Measurements from ENCODE around the gene PRDM10.
"Not testable (repeated sequence)": the region's sequence is repeated elsewhere in the genome, so short reads cannot be mapped to it uniquely, and the experiment has no call there.

PRDM10 gene

DNA sequence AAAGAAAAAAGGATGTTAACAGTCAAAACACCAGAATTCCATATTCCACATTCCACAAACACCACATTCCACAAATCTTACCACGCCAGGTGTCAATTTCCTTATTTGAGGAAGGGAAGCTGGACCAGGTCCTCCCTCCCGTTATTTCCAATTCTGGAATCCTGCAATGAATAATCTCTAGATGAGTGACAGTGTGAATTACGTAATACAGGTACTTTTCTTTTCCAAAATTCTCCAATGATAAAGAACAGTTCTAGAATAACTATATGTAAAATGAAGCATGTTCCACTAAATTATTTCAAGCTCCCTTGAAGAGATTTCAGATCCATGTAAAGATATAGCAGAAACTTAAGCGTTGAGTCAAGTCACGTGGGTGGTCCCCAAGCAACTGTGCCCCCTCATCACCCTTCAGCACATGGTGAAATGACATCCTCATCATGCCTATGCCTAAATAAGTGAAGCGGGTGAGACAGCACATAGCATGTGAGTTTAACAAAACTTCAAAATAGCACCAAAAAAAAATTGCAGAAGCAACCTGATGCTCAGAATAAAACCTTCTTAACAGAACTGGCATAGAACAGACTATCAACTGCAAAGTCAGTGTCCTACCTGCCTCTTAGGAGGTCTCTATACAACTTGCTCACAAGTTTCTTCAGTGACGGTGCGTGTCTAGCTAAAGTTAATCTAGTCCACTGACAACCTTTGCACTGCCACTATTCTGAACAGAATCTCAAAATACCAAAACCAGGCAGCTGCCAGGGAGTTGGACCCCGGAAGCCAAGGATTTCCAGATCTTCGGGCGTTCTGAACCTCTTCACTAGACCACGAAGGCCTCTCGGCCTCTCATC lies 108.1 kb downstream of the PRDM10 start:
- no peak for DNase-seq

DNA sequence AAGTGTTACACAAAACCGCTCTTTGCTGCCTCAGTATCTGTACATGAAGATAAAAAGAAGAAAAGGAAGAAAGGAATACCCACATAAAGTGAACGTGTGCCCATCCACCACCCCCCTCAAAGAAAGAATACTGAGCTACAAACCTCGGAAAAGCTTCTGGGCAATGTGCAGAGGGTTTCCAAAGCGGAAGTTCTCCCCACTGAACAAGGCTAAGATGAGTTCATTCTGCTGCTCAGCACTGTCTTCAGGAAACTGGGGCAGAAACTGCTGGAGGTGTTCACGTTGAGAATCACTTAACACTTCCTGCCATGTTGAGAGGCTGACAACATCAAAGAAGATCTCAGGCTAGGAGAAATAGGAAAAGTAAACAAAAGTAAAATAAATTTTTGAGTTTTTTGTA lies 114.2 kb downstream of the PRDM10 start:
- no peak for DNase-seq

DNA sequence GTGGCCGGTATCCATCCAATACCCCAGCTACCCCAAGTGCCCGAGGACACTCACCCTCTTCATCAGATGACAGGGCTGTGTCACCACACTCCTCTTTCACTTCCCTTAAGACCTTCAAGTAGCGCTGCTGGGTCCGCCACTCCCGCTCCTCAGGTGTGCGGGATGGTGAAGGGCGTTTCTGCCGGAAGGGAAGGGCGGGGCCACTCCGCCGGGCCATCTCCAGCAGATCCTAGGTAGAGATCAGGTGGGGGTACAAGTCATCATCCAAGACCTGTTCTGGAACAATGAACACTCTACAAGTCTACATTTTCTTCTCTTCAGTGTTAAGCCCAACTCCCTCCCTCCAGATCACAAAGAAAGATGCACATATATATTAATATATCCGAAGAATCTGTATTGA lies 117.3 kb downstream of the PRDM10 start:
- DNase-seq = no peak

DNA sequence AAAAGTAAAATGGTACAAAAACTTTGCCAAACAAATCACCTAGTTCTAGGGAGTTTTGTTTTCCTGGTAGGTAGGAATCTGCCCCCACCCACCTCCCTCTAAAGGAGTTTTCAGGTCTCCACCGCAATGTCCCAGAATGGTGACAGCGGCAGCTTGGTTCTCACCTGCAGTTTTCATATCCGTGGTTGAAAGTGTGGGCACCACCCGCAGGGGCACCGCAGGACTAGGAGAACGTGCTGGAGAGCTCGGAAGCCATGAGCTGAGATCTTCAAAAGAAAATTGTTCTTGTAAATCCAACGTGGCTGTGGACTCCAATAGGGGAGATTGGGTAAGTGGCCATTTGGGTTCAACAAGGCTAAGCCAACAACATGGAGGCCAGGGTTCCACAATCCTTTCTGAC lies 118.1 kb downstream of the PRDM10 start:
- no peak for DNase-seq

DNA sequence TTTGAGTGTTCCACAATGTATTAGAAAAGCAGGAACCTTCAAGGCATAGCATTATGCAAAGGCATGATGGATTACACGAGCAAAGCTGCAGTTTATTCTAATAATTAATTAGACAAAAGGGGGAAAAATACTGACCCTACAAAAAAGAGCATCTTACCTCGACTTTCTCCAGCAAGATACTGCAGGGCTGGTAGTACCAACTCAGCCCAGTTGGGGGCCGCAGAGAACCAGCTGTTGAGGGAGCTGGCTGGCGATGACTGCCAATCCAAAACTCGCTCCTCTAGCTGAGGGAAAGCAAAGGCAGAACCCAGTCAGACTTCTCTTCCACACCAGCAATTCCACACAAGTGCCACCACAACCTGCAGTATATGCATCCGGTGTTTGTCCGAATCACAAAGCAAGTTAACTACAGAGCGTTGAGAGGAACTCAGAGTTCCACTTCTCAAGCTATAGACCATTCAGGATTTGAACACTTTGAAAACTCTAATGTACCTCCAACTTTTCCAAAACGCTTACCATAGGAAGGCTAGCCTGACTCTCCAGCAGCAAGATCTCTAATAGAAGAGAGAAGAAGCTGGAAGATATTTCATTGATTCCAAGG lies 121.0 kb downstream of the PRDM10 start:
- no peak for DNase-seq

DNA sequence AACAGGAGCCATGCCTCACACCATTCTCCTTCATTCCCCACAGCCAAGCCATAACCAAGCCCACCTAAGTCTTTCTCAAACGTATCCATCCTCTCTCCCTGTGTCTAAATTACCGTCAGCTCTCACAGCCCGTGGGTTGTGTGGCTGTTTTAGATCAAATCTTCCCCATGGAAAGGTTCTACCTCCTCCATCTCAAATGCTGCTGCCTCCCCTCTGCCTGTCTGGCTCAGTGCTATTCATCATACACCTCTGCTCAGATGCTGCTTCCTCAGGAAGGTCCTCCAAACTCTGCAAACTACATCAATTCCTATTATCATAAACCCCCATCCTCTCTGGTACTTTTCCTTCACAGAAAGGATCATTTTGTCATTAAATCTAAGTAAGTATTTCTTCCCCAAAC lies 122.3 kb downstream of the PRDM10 start:
- no peak for DNase-seq

DNA sequence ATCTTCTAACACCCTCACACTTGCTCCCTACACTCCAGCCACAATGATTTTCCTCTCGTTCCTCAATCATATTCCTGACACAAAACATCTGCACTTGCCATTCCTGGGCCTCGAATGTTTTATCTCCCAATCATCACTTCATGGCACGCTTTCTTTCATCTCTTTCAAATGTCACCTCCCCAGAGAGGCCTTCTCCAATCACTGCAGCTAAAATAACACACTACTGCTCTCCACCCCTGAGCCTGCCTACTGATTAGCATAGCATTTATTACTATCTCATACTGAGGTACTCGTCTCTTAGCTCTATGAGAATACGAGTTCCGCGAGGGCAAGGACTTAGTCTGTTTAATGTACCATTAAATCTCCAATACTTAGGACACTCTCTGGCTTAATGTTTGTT lies 130.7 kb downstream of the PRDM10 start:
- no peak for DNase-seq

DNA sequence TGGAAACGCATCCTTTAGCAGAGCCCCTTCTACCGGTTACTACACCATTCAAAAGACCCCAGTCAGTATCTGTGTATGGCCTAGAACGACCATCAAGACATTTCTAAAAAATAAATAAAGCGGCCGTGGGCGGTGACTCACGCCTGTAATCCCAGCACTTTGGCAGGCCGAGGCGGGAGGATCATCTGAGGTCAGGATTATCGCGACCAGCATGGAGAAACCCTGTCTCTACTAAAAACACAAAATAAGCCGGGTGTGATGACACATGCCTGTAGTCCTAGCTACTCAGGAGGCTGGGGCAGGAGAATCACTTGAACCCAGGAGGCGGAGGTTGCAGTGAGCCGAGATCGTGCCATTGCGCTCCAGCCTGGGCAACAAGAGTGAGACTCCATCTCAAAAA lies 134.0 kb downstream of the PRDM10 start:
- not testable (repeated sequence) for DNase-seq

DNA sequence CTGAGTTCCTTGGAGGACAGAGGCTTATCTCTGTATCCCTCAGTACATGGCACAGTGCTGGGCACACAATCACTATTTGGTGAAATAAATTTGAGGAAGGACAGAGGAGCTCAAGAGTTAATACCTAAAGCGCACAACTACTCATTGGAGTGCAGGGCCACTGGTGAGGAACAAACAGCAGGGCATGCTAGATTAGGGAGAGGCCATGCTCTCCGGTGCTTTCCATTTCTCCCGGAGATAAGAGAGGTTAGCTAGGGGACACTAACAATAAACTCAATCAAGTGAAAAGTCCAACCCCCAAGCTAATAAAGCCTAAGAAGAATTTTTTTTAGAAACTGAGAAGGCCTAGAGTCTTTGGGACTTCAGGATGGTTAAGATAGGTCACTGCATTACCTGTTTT lies 136.3 kb downstream of the PRDM10 start:
- no peak for DNase-seq

DNA sequence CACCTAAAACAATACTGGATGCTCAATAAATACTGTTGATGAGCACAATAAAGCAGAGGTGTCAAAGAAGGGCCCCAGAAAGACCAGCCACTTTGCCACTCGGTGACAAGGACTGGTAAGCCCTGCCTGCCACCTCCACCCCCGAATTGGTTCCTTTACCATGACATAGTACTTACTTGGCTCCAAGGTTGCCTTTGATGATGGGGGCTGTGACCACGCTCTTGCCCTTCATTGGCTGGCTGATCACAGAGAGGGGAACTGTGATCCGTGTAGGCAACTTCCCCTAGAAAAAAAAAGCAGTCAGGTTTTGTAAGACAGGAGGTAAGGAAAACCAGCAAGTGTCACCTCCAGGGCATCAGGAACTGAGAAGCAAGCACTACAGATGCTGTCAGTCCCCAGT lies 136.9 kb downstream of the PRDM10 start:
- no peak for DNase-seq

DNA sequence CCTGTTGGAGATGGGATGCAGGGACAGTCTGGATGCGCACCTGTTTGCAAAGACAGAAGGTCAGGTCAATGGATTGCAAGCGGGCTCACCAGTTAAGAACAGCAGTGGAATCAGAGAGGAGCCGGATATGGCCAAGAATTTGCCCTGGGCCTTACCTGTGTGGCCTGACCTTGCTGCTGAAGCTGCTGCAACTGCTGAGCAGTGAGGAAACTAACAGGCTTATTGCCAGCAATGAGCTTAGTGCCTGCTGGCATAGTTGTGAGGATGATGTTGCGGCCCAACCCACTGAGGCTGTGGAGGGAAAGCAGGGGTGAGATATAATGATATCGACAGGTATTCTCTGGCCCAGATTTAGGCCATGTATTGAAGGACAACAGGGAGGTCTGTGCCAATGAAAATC lies 137.8 kb downstream of the PRDM10 start:
- DNase-seq = no peak

DNA sequence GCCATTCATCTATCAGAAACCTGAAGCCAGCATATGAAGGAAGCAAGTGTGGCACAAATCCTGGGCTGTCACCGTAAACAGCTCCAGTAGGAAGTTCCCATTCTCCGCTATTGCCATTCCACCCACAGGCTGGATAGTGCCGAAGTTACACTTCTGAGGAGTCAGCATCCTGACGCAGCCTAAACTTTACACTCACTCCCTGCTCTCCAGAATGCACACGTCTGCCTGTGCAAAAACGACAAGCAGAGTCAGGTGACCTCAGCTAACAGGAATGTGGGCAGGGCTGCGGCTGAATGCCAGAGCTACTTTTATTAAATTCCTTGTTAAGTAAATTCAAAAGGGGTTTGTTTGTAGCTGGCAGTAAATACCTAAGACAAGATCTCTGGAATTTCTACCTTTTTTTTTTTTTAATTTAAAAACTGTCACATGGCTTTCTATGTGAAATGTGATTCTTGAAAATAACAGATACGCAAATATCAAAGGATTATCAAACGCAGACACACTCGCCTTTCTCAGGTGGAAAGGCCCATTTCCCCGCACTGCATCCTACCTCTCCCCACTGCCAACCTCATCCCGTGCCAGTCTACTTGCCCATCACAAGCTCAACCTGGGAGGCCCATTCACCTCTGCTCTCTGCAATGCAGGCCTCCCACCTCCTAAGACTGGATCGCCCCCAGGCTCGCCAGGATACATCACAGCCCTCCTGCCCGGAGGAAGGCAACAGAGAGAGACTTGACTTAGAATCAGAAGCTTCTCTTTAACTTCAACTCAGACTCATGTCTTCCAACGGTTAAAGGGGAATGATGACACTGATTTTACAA lies 140.7 kb downstream of the PRDM10 start:
- DNase-seq = no peak

DNA sequence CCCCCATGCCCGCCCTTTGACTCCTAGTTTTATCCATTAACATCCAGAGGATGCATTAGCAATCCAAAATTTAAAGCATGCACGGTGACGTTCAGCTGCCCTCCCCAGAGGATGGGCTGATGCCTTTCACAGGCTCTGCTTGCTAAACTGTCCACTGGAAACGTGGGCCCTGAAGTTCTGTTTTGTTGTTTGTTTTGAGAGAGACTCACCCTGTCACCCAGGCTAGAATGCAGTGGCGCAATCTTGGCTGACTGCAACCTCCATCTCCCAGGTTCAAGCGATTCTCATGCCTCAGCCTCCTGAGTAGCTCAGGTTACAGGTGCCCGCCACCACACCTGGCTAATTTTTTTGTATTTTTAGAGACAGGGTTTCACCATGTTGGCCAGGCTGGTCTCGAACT lies 146.6 kb downstream of the PRDM10 start:
- no peak for DNase-seq

DNA sequence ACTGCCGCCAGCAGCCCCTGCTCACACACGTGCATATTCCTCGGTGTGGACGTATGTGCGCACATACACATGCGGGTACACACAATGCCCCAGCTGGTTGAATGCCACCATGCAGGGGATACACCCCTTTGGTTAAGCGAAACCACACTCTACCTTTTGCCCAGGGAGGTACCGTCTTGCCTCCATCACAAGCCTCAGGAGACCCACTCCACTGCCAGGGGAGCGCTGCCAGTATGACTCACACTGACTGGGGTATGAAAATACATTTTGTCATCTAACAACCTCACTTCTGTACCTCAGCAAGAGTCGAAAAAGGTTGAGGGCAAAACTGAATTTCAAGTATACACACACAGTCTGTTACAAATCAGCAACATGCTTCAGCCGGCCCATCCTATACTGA lies 147.5 kb downstream of the PRDM10 start:
- no peak for DNase-seq

DNA sequence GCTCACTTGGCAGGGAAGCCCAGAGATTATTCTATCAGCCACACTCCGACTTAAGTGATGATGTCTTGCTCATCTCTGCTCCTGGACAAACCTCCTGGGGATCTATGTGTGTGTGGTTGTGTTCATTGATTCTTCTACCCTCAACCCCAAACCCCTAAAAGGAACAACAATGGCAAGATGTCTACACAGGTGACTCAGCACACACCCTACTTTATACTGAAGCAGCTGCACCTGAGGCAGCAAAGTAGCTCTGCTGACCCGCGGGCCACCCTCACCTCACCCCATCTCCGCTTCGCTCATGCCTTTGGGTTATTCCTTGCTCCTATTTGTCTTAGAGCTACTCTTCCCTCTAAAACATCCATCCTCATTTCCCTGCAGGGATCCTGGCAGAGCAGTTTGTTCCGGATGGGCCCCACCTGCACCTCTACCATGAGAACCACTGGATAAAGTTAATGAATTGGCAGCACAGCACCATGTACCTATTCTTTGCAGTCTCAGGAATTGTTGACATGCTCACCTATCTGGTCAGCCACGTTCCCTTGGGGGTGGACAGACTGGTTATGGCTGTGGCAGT lies 148.3 kb downstream of the PRDM10 start:
- DNase-seq = no peak

DNA sequence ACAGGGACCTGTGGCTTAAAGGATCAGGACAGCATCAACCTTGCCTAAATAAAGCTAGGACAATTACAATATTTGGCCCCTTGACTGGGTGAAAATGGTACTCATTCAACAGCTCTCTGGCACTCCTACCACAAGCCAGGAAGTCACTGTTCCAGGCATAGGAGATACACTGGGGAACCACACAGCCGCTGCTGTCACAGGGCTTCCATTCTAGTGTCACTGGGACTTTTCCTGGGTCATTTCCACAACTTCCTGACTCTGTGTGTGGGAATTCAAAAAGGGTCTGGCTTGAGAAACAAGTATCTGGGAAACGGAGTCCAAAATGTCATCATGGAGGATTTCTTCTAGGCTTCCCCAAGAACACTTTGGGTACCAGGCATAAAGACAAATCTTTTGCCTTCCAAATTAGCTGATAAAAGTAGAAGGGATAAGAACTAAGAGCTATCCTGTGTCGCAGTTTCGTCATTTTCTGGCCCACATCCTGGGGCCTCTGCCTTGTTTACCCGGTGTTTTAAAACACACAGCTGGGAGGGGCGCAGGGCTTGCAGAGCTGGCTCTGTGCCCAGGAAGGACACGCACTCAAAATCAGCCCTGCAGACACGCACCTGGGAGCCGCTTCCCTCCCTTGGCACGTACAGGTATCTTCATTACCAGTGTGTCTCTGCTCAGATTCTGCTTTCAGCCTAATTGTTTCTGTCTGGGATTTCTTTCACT lies 149.0 kb downstream of the PRDM10 start:
- no peak for DNase-seq

DNA sequence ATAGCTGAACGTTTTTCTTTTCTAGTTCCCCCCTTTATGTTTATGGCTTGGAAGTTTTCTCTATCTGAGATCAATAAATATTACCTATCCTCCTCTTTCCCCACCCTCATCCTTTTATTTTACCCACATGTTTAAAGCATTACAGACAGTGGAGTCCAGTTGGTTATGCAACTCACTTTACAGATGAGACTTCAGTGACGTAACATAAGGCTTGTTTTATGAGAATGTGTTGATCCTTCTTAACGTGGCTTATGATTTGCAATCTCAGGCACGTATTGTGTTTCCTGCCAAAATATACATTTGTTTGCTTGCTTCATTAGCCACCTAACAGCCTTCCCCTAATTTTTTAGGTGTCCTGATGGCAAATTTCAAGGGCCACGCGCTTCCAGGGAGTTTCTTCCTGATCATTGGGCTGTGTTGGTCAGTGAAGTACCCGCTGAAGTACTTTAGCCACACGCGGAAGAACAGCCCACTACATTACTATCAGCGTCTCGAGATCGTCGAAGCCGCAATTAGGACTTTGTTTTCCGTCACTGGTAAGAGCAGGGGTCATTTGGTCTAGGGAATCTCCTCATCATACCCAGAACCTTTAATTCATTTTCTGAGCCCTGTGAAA lies 150.4 kb downstream of the PRDM10 start:
- no peak for DNase-seq

All from cerebellar nuclear complex (tissue), 1 donor.